Progenitor cell of endocrine pancreas (in vitro differentiated cells): ENCODE measurements around the gene FAM216B. TPM values are rescaled to one million over a fixed set of nuclear protein-coding genes. Genes with fewer than 3 reads are reported as not detected.

ENCODE experiments used
- DNase-seq: peaks from one replicate; pipeline ENCODE4 v3.0.0; 2021; ENCODE audit warnings: low spot score; ENCODE audit not compliant: unreplicated experiment
- H3K27ac Mint-ChIP-seq: 2 replicates; pipeline ENCODE4 v1.8.0; 2021; ENCODE audit warnings: mild to moderate bottlenecking, moderate library complexity, mixed read lengths
- H3K27me3 Mint-ChIP-seq: 2 replicates; pipeline ENCODE4 v1.8.0; 2021; ENCODE audit warnings: mixed read lengths
- H3K36me3 Mint-ChIP-seq: 2 replicates; pipeline ENCODE4 v1.8.0; 2022; ENCODE audit warnings: mixed read lengths; ENCODE audit not compliant: insufficient read depth
- H3K4me1 Mint-ChIP-seq: 2 replicates; pipeline ENCODE4 v1.8.0; 2021; ENCODE audit warnings: low read depth, mixed read lengths
- H3K4me3 Mint-ChIP-seq: 2 replicates; pipeline ENCODE4 v1.8.0; 2021; ENCODE audit warnings: low read depth, mild to moderate bottlenecking, moderate library complexity, mixed read lengths
- H3K9me3 Mint-ChIP-seq: 2 replicates; pipeline ENCODE4 v1.8.0; 2021; ENCODE audit warnings: low read depth, mixed read lengths
- total RNA-seq: library from RNA; stranded (reverse); gene quantifications from 2 replicates; pipeline ENCODE4 v1.2.1, GENCODE V29; 2021
- TF ChIP-seq, protein P1 (sequence below): fragments of 200-600 bp; sonication (generic); IDR thresholded peaks from one replicate; pipeline ENCODE4 v1.5.0; 2021; ENCODE audit warnings: antibody characterized with exemption, mild to moderate bottlenecking; ENCODE audit not compliant: unreplicated experiment

Gene FAM216B
- total RNA-seq, 1 donor from 2014 or later = not detected

DNA sequence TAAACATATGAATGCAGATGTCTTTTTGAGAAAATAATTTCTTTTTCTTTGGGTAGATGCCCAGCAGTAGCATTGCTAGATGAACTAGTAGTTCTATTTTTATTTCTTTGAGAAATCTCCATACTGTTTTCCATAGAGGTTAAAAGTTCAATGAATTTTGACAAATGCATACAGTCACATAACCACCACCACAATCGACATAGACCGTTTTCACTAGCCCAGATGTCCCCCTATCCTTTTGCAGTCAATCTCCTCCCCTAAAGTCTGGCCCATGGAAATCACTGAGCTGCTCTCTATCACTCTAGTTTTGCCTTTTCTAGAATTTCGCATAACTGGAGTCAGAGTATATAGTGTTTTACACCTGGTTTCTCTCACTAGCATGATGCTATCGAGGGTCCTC, 10.8 kb downstream of the FAM216B start:
- Mint-ChIP-seq H3K4me1 (peaks cover 10% of the 10 kb centered on the region), H3K4me3 (no peak overlapping the region), H3K27me3 (peaks cover 9% of the 10 kb centered on the region), H3K27ac (no peak overlapping the region), H3K36me3 (no peaks in the 10 kb centered on the region), H3K9me3 (peaks cover 4% of the 10 kb centered on the region)
- TF ChIP-seq, protein P1, sequence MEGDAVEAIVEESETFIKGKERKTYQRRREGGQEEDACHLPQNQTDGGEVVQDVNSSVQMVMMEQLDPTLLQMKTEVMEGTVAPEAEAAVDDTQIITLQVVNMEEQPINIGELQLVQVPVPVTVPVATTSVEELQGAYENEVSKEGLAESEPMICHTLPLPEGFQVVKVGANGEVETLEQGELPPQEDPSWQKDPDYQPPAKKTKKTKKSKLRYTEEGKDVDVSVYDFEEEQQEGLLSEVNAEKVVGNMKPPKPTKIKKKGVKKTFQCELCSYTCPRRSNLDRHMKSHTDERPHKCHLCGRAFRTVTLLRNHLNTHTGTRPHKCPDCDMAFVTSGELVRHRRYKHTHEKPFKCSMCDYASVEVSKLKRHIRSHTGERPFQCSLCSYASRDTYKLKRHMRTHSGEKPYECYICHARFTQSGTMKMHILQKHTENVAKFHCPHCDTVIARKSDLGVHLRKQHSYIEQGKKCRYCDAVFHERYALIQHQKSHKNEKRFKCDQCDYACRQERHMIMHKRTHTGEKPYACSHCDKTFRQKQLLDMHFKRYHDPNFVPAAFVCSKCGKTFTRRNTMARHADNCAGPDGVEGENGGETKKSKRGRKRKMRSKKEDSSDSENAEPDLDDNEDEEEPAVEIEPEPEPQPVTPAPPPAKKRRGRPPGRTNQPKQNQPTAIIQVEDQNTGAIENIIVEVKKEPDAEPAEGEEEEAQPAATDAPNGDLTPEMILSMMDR = no peak
- no peak for DNase-seq

DNA sequence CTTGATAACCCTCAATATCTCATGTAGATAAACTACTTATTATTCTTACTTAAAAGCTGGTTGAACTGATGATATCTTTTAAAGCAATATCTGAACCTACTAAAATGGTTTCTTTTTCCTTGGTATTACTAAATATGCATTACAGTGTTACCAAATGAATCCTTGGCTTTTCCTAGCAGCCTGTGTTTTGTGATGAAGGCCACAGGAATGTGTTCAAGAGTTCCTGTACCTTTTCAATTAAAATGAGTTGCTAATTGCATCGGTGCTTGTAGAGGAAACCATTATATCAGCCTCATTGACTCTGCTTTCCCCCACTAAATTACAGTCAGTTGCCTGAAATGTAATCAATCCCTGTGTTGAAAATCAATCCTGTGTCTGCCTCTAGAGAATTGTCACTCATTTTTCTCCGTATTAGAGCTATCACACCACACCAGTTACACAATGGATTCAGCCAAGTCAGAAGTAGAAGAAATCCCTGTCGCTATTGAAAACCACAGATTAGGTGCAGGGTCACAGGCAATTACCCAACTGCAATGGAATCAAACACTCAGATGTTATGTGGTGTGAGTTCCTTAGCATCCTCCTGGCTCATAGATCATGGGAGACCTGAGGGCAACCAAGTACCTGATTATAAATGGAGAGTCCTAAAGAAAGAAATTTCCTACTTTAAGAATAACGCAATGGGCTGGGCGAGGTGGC, 13.3 kb downstream of the FAM216B start:
- no peaks in the 10 kb centered on the region for H3K9me3 Mint-ChIP-seq
- peaks cover 9% of the 10 kb centered on the region for H3K4me1 Mint-ChIP-seq
- H3K36me3 Mint-ChIP-seq = no peaks in the 10 kb centered on the region
- TF ChIP-seq, protein P1 = no peak
- H3K4me3 Mint-ChIP-seq = no peak overlapping the region
- DNase-seq = no peak
- peaks cover 9% of the 10 kb centered on the region for H3K27me3 Mint-ChIP-seq
- H3K27ac Mint-ChIP-seq = no peak overlapping the region

GRCh38 chr13:42795666-42796065, 14.3 kb downstream of the FAM216B start:
- DNase-seq = no peak
- H3K36me3 Mint-ChIP-seq = no peaks in the 10 kb centered on the region
- H3K4me1 Mint-ChIP-seq = peaks cover 2% of the 10 kb centered on the region
- H3K4me3 Mint-ChIP-seq = no peak overlapping the region
- H3K27me3 Mint-ChIP-seq = peaks cover 9% of the 10 kb centered on the region
- no peaks in the 10 kb centered on the region for H3K9me3 Mint-ChIP-seq
- TF ChIP-seq, protein P1 = no peak
- no peak overlapping the region for H3K27ac Mint-ChIP-seq

GRCh38 chr13:42796747-42797356, 15.5 kb downstream of the FAM216B start:
- no peak overlapping the region for H3K27ac Mint-ChIP-seq
- no peak overlapping the region for H3K4me3 Mint-ChIP-seq

DNA sequence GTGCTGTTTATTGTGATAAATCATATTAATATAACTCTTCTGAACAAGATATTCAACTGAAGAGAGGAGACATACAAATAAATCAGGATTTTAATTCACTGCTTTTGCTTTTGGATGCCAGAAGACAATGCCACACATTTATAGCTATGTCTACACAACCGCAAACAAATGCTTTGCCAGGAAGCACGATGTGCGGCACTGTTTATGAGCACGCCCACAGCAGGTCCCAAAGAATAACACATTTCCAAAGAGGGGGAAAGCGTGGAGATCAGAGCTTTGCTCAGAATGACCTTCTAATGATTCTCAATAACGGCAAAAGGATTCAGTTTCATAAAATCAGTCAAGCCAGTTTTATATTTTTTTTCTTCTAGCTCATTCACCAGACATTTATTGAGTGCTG, 16.7 kb downstream of the FAM216B start:
- Mint-ChIP-seq H3K4me3 (no peak overlapping the region), H3K36me3 (no peaks in the 10 kb centered on the region), H3K9me3 (no peaks in the 10 kb centered on the region), H3K27ac (no peak overlapping the region), H3K27me3 (peaks cover 9% of the 10 kb centered on the region), H3K4me1 (no peaks in the 10 kb centered on the region)
- TF ChIP-seq, protein P1 = no peak
- no peak for DNase-seq

More at GRCh38 chr13:42796747-42797356, 15.5 kb downstream of the FAM216B start:
- DNase-seq = no peak
- Mint-ChIP-seq H3K36me3 (no peaks in the 10 kb centered on the region), H3K9me3 (no peaks in the 10 kb centered on the region), H3K27me3 (peaks cover 9% of the 10 kb centered on the region), H3K4me1 (no peaks in the 10 kb centered on the region)
- TF ChIP-seq, protein P1 = no peak
